CD14-positive monocyte (primary cell): Measurements from ENCODE around the gene PTPRD. TPM values are rescaled to one million over a fixed set of nuclear protein-coding genes. Genes with fewer than 3 reads are reported as not detected.

Source experiments
- DNase-seq, 3 donors: peaks; one replicate each; pipeline ENCODE4 v3.0.0-alpha.2; 2011 to 2022
- H2AFZ ChIP-seq: 2 replicates; pipeline ENCODE4 v1.6.0; 2012; ENCODE audit warnings: mild to moderate bottlenecking, low read depth, low read length, inconsistent platforms; ENCODE audit not compliant: insufficient read depth, poor library complexity, severe bottlenecking
- H3K27ac ChIP-seq, 2 donors: 1 replicate in 1 of 2; 2 replicates in 1 of 2; pipeline ENCODE4 v1.5.1; 2012 to 2013; ENCODE audit warnings: low read length in 2 of 2, control low read depth in 1 of 2, inconsistent platforms in 1 of 2, low read depth in 1 of 2, mild to moderate bottlenecking in 1 of 2
- H3K27me3 ChIP-seq, 2 donors: one replicate each; pipeline versions ENCODE4 v1.6.0 to v1.6.1; 2011 to 2013; ENCODE audit warnings: low read length in 2 of 2; ENCODE audit not compliant: control insufficient read depth in 2 of 2, insufficient read depth in 2 of 2
- H3K36me3 ChIP-seq, 2 donors: replicated peaks in 1 of 2; 1 replicate in 1 of 2; 2 replicates in 1 of 2; pipeline versions ENCODE4 v1.5.1 to v1.6.1; 2012 to 2013; ENCODE audit warnings: low read length in 2 of 2, control low read depth in 1 of 2, inconsistent platforms in 1 of 2, mild to moderate bottlenecking in 1 of 2; ENCODE audit not compliant: insufficient read depth in 2 of 2, control insufficient read depth in 1 of 2
- H3K4me1 ChIP-seq, 2 donors: 1 replicate in 1 of 2; 2 replicates in 1 of 2; pipeline versions ENCODE4 v1.5.1 to v1.6.1; 2012 to 2013; ENCODE audit warnings: low read length in 2 of 2, control low read depth in 1 of 2, inconsistent platforms in 1 of 2, mild to moderate bottlenecking in 1 of 2, moderate library complexity in 1 of 2; ENCODE audit not compliant: insufficient read depth in 2 of 2, control insufficient read depth in 1 of 2
- H3K4me2 ChIP-seq: replicated peaks from 2 replicates; pipeline ENCODE3; 2012; ENCODE audit warnings: low read length, moderate library complexity, mild to moderate bottlenecking; ENCODE audit not compliant: poor library complexity, severe bottlenecking; ENCODE audit errors: extremely low read depth
- H3K4me3 ChIP-seq, 3 experiments: fragments of 200-600 bp in 1 of 3; sonication (generic) in 1 of 3; replicated peaks in 1 of 3; 1 replicate in 2 of 3; 2 replicates in 1 of 3; pipeline ENCODE4 v1.5.1; 2011 to 2013; ENCODE audit warnings: low read length in 3 of 3, mild to moderate bottlenecking in 3 of 3, control low read depth in 2 of 3, low read depth in 2 of 3, inconsistent platforms in 1 of 3, moderate library complexity in 1 of 3
- H3K79me2 ChIP-seq: 2 replicates; pipeline ENCODE4 v1.6.0; 2012; ENCODE audit warnings: mild to moderate bottlenecking, control low read depth, inconsistent platforms, low read length, moderate library complexity; ENCODE audit not compliant: insufficient read depth
- H3K9ac ChIP-seq: 2 replicates; pipeline ENCODE4 v1.6.0; 2017; ENCODE audit warnings: low read length, mild to moderate bottlenecking; ENCODE audit not compliant: insufficient read depth, poor library complexity, severe bottlenecking
- H3K9me3 ChIP-seq, 2 donors: replicated peaks in 1 of 2; 1 replicate in 1 of 2; 2 replicates in 1 of 2; pipeline versions ENCODE4 v1.5.1 to v1.6.1; 2012 to 2013; ENCODE audit warnings: low read length in 2 of 2, control low read depth in 1 of 2; ENCODE audit not compliant: control insufficient read depth in 1 of 2, insufficient read depth in 1 of 2
- H4K20me1 ChIP-seq: 2 replicates; pipeline ENCODE4 v1.6.0; 2012; ENCODE audit warnings: mild to moderate bottlenecking, low read length, control low read depth, moderate library complexity; ENCODE audit not compliant: insufficient read depth
- H3K27ac Mint-ChIP-seq, 7 donors: one replicate each; pipeline ENCODE4 v1.8.0; 2020; ENCODE audit warnings: mild to moderate bottlenecking in 7 of 7, mixed read lengths in 7 of 7, moderate library complexity in 6 of 7, inconsistent platforms in 2 of 7
- H3K27me3 Mint-ChIP-seq, 3 donors: one replicate each; pipeline ENCODE4 v1.8.0; 2021 to 2022; ENCODE audit warnings: low read depth in 3 of 3, mild to moderate bottlenecking in 3 of 3, mixed read lengths in 3 of 3, moderate library complexity in 3 of 3, inconsistent platforms in 1 of 3
- H3K36me3 Mint-ChIP-seq, 2 donors: one replicate each; pipeline ENCODE4 v1.8.0; 2020; ENCODE audit warnings: mixed read lengths in 2 of 2, inconsistent platforms in 1 of 2, mild to moderate bottlenecking in 1 of 2
- H3K4me1 Mint-ChIP-seq: one replicate; pipeline ENCODE4 v1.8.0; 2020; ENCODE audit warnings: mild to moderate bottlenecking, mixed read lengths
- H3K4me3 Mint-ChIP-seq, 2 donors: one replicate each; pipeline ENCODE4 v1.8.0; 2020; ENCODE audit warnings: mild to moderate bottlenecking in 2 of 2, mixed read lengths in 2 of 2, moderate library complexity in 1 of 2
- H3K9me3 Mint-ChIP-seq, 7 donors: one replicate each; pipeline ENCODE4 v1.8.0; 2020 to 2022; ENCODE audit warnings: mixed read lengths in 7 of 7, mild to moderate bottlenecking in 6 of 7, moderate library complexity in 6 of 7, inconsistent platforms in 2 of 7
- WGBS: methylation state at CpG from one replicate; pipeline ENCODE4 v1.1.5; 2013; ENCODE audit warnings: missing lambda C conversion rate; ENCODE audit not compliant: insufficient coverage; 5-methylcytosine and 5-hydroxymethylcytosine counted together
- intact Hi-C, 2 donors: fragments of 100-400 bp; cut with micrococcal nuclease; formaldehyde crosslinking; loops; one replicate each; pipeline versions ENCODE4 v1.15.0 to v1.15.1; 2023
- polyA plus RNA-seq, 3 donors: library from polyadenylated mRNA; depleted of rRNA in 1 of 3; unstranded in 2 of 3; stranded (reverse) in 1 of 3; fragments of 300-500 nt in 2 of 3; fragments of >200 nt in 1 of 3; fragmentation: Illumina TruSeq in 2 of 3; gene quantifications; 1 replicate in 2 of 3; 2 replicates in 1 of 3; pipeline ENCODE4 v1.2.3, GENCODE V29; 2012 to 2021
- TF ChIP-seq, protein P1 (sequence below): fragments of 200-600 bp; IDR thresholded peaks from one replicate; pipeline ENCODE4 v1.8.0; 2022; ENCODE audit warnings: antibody characterized with exemption, mild to moderate bottlenecking

The PTPRD gene
- polyA plus RNA-seq, 3 donors: not detected

DNA sequence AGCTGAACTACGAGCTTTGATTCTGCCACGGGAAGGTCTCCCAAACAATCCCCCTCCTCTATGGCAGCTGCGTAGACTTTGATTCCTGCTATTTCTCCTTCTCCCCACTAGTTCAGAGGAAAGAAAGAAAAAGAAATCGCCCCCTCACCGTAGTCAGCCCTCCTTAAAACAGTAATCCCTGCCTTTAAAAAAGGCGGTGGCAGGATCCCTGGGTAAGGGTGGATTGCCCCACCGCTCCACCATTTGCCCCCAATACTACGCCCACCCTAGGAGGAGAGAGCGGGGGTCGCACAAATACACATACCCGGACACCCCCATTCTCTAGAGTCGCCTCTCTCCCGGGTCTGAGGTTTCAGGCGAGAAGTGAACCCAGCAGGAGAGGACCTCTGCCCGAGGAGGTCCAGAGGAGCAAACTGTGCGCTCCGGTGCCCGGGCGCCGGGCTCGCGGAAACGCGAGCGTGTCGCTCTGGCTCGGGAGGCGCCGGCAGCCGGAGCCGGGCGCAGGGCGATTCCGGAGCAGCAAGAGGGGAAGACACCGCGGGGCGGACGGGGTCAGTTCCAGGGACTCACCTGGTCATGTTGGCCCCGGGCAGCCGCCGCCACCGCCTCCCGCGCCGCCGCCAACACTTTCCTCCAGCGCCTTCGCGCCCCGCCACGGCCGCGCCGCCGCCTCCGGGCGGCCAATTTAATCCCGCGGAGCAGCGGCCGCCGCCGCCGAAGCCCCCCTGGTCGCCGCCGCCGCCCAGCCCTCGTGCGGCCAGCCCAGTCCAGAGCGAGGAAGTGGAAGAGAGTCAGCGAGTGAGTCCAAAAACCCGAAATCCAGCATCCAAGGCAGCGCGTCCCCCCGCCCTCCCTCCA is 1755.5 kb downstream of the PTPRD start:
- Mint-ChIP-seq H3K27me3 (peaks cover 49 to 65% (median 50%) of the 10 kb centered on the region in 3 donors), H3K36me3 (peaks cover 0 to 4% of the 10 kb centered on the region in 2 donors), H3K4me3 (peak overlapping the region; percentile 70 to 88), H3K27ac (no peak overlapping the region), H3K4me1 (peaks cover 16% of the 10 kb centered on the region), H3K9me3 (peaks cover 0 to 10% (median 2%) of the 10 kb centered on the region in 7 donors)
- Histone ChIP-seq H2AFZ (peak overlapping the region; percentile 45), H3K27me3 (peaks cover 37 to 53% of the 10 kb centered on the region in 2 donors), H3K79me2 (no peaks in the 10 kb centered on the region), H3K36me3 (no peaks in the 10 kb centered on the region), H3K4me3 (peak overlapping the region in 2 of 3 experiments; percentile 17 to 66), H3K9me3 (peaks cover 0 to 15% of the 10 kb centered on the region in 2 donors), H3K27ac (no peak overlapping the region), H3K4me1 (peaks cover 8 to 16% of the 10 kb centered on the region in 2 donors), H4K20me1 (no peaks in the 10 kb centered on the region), H3K9ac (peak overlapping the region; percentile 30), H3K4me2 (peak overlapping the region; percentile 75)
- intact Hi-C loops: no loop called here
- TF ChIP-seq, protein P1, sequence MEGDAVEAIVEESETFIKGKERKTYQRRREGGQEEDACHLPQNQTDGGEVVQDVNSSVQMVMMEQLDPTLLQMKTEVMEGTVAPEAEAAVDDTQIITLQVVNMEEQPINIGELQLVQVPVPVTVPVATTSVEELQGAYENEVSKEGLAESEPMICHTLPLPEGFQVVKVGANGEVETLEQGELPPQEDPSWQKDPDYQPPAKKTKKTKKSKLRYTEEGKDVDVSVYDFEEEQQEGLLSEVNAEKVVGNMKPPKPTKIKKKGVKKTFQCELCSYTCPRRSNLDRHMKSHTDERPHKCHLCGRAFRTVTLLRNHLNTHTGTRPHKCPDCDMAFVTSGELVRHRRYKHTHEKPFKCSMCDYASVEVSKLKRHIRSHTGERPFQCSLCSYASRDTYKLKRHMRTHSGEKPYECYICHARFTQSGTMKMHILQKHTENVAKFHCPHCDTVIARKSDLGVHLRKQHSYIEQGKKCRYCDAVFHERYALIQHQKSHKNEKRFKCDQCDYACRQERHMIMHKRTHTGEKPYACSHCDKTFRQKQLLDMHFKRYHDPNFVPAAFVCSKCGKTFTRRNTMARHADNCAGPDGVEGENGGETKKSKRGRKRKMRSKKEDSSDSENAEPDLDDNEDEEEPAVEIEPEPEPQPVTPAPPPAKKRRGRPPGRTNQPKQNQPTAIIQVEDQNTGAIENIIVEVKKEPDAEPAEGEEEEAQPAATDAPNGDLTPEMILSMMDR: no peak
- WGBS: under 1% methylated on average over 66 of the region's 76 CpGs
- DNase-seq: no peak

DNA sequence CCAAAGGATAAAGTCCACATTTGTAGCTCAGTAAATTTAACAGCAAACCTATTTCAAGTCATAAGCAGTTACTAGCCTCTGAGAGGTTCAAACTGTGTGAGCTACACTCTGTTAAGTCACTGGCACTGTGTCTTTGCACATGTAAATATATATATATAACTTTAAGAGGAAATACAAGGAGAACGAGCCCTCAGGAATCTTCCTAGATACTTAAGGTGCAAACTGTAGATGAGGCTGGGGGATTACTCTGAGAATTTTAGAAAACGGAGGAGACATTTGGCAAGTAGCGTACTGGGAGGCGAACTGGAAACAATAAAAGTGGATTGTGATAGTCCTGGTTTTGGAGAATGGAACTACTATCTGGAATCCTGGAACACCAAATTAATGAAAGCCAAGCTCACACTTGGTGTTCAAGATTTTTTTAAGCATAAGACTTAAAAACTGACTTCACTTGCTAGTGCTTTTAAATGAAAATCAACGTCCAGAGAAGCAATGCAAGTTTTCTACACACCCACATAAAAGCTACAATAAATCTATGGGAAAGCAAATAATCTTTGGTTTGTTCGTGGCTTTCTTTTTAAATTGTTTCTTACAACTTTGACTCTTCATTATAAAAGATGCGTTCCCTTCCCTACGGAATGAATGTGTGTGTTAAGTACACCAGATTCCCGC is 1756.3 kb downstream of the PTPRD start:
- intact Hi-C loops: no loop called here
- H4K20me1 ChIP-seq: no peaks in the 10 kb centered on the region
- Mint-ChIP-seq H3K36me3 (peaks cover 0 to 4% of the 10 kb centered on the region in 2 donors), H3K27ac (no peak overlapping the region), H3K9me3 (peaks cover 0 to 10% (median 2%) of the 10 kb centered on the region in 7 donors), H3K27me3 (peaks cover 48 to 65% (median 49%) of the 10 kb centered on the region in 3 donors), H3K4me1 (peaks cover 16% of the 10 kb centered on the region), H3K4me3 (peak overlapping the region in 1 of 2 donors; percentile 88)
- H3K27ac ChIP-seq: no peak overlapping the region
- peak overlapping the region; percentile 75 for H3K4me2 ChIP-seq
- H3K9me3 ChIP-seq: peaks cover 0 to 15% of the 10 kb centered on the region in 2 donors
- no peaks in the 10 kb centered on the region for H3K79me2 ChIP-seq
- no peak for DNase-seq
- no peaks in the 10 kb centered on the region for H3K36me3 ChIP-seq
- TF ChIP-seq, protein P1: no peak
- 0% methylated on average over 1 of the region's 9 CpGs for WGBS
- H3K4me1 ChIP-seq: peaks cover 8 to 16% of the 10 kb centered on the region in 2 donors
- H3K9ac ChIP-seq: no peak overlapping the region
- H2AFZ ChIP-seq: no peak overlapping the region
- peaks cover 37 to 53% of the 10 kb centered on the region in 2 donors for H3K27me3 ChIP-seq
- H3K4me3 ChIP-seq: peak overlapping the region in 1 of 3 experiments; percentile 66
